Duodenal mucosa (tissue), 2 donors: ENCODE measurements around the gene LARP4B.

Experiments used
- H3K27ac ChIP-seq: one replicate; pipeline ENCODE4 v1.7.0; 2013; ENCODE audit warnings: low read depth, low read length
- H3K27me3 ChIP-seq, 2 donors: one replicate each; pipeline ENCODE4 v1.7.0; 2013; ENCODE audit warnings: low read length in 2 of 2, control low read depth in 1 of 2; ENCODE audit not compliant: insufficient read depth in 2 of 2, control insufficient read depth in 1 of 2
- H3K36me3 ChIP-seq, 2 donors: one replicate each; pipeline ENCODE4 v1.7.0; 2013; ENCODE audit warnings: low read length in 2 of 2, control low read depth in 1 of 2; ENCODE audit not compliant: insufficient read depth in 2 of 2, control insufficient read depth in 1 of 2
- H3K4me1 ChIP-seq, 2 donors: one replicate each; pipeline ENCODE4 v1.7.0; 2013; ENCODE audit warnings: low read length in 2 of 2, control low read depth in 1 of 2; ENCODE audit not compliant: insufficient read depth in 2 of 2, control insufficient read depth in 1 of 2
- H3K4me3 ChIP-seq, 2 donors: one replicate each; pipeline ENCODE4 v1.7.0; 2013; ENCODE audit warnings: low read length in 2 of 2, low read depth in 1 of 2
- H3K9ac ChIP-seq, 2 donors: one replicate each; pipeline ENCODE4 v1.7.0; 2013; ENCODE audit warnings: low read length in 2 of 2, low read depth in 1 of 2
- H3K9me3 ChIP-seq, 2 donors: one replicate each; pipeline ENCODE4 v1.7.0; 2013; ENCODE audit warnings: low read length in 2 of 2, control low read depth in 1 of 2; ENCODE audit not compliant: control insufficient read depth in 1 of 2

The LARP4B gene

DNA sequence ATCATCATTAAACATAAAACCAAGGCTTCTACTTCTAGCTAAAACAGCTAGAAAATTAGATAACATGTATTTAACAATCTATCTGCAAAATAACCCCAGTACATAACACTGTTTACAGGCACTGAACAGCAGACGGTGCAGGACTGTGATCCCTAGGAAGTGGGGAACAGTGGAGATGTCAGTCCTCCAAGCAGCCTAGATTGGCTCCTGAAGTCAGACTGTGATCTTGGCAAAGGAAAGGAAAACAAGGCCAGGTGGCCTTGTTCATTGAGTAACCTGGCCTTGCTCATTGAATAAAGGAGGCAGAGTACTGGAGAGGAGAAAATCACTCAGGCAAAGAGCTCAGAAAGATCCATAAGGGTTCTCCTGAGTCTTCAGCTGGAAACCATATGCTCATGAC is 164.3 kb downstream of the LARP4B start:
- no peak overlapping the region for H3K27ac ChIP-seq
- no peaks in the 10 kb centered on the region for H3K27me3 ChIP-seq
- no peak overlapping the region for H3K4me3 ChIP-seq
- peaks cover 3 to 8% of the 10 kb centered on the region in 2 donors for H3K9me3 ChIP-seq
- H3K4me1 ChIP-seq: no peaks in the 10 kb centered on the region
- H3K9ac ChIP-seq: no peak overlapping the region
- H3K36me3 ChIP-seq: no peaks in the 10 kb centered on the region

DNA sequence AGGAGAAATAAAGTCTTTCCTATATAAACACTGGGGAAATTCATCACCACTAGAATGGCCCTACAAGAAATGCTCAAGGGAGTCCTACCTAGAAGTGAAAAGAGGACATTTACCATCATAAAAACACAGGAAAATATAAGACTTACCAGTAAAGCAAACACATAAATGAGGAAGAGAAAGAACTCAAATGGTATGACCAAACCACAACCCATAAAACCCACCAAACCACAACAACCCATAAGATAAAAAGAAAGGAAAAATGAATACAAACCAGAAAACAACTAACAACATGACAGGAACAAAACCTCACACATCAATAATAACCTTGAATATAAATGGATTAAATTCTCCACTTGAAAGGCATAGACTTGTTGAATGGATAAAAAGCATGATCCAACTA is 170.1 kb downstream of the LARP4B start:
- no peak overlapping the region for H3K4me3 ChIP-seq
- H3K9me3 ChIP-seq: peaks cover 0 to 9% of the 10 kb centered on the region in 2 donors
- H3K27ac ChIP-seq: no peak overlapping the region
- H3K27me3 ChIP-seq: no peaks in the 10 kb centered on the region
- H3K9ac ChIP-seq: no peak overlapping the region
- no peaks in the 10 kb centered on the region for H3K4me1 ChIP-seq
- H3K36me3 ChIP-seq: no peaks in the 10 kb centered on the region

DNA sequence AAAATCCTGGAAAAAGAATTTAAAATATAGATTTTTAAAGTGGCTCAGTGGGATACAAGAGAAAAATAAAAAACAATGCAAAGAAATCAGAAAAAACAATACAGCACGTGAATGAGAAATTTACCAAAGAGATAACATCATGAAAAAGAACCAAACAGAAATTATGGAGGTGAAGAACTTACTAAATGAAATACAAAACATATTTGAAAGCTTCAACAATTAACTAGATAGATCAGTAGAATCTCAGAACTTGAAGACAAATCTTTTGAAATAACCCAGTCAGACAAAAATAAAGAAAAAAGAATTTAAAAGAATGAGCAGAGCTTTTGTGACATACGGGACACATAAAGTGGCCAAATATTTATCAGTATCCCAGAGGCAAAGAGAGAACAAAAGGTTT is 170.9 kb downstream of the LARP4B start:
- no peak overlapping the region for H3K27ac ChIP-seq
- H3K36me3 ChIP-seq: no peaks in the 10 kb centered on the region
- H3K4me3 ChIP-seq: no peak overlapping the region
- no peak overlapping the region for H3K9ac ChIP-seq
- peaks cover 0 to 9% of the 10 kb centered on the region in 2 donors for H3K9me3 ChIP-seq
- no peaks in the 10 kb centered on the region for H3K4me1 ChIP-seq
- H3K27me3 ChIP-seq: no peaks in the 10 kb centered on the region

DNA sequence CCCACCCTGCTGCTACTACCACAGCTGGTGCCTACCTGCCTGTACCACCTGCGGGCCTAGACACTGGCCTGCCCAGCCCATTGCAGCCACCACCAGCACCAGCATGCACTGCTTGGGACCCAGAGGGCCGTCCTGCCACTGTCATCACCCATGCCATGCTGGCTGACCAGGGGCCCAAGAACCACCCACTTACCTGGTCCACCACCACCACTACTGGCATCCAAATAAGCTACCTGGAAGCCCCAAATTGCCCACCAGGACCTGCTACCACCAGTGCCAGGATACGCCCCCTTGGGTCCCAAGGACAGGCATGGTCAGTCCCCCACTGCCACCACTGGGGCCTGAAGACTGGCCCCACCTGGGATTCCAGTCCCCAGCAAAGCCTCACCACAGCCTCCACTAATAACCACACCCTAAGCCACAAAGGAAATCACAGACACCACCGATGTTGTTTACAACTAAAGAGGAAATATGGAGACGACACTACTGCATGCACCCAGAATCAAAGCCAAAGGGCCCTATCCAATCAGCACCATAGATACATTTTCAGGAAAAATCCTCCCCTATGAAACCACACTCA is 171.5 kb downstream of the LARP4B start:
- Histone ChIP-seq H3K4me3 (no peak overlapping the region), H3K36me3 (no peaks in the 10 kb centered on the region), H3K9me3 (peaks cover 6 to 9% of the 10 kb centered on the region in 2 donors), H3K27ac (no peak overlapping the region), H3K9ac (no peak overlapping the region), H3K4me1 (no peaks in the 10 kb centered on the region), H3K27me3 (no peaks in the 10 kb centered on the region)
